Kidney epithelial cell (primary cell): ENCODE results near the gene TPMT. TPM values are rescaled to one million over a fixed set of nuclear protein-coding genes. Genes with fewer than 3 reads are reported as not detected.

Experiments
- DNase-seq: peaks from one replicate; pipeline ENCODE4 v3.0.0-alpha.2; 2010; ENCODE audit warnings: low read depth
- H3K27me3 ChIP-seq: 2 replicates; pipeline ENCODE4 v1.6.0; 2011; ENCODE audit warnings: low read length; ENCODE audit not compliant: control insufficient read depth, insufficient read depth
- H3K36me3 ChIP-seq: 2 replicates; pipeline ENCODE4 v1.5.1; 2011; ENCODE audit warnings: low read length; ENCODE audit not compliant: control insufficient read depth, insufficient read depth
- H3K4me3 ChIP-seq: 2 replicates; pipeline ENCODE4 v1.5.1; 2011; ENCODE audit warnings: low read depth, mild to moderate bottlenecking, control low read depth, low read length
- total RNA-seq: library from RNA; depleted of rRNA; stranded (reverse); fragments of >200 nt; gene quantifications from 2 replicates; pipeline ENCODE4 v1.2.3, GENCODE V29; 2015
- TF ChIP-seq, protein P1 (sequence below): IDR thresholded peaks from 2 replicates; pipeline ENCODE4 v1.5.1; 2011; ENCODE audit warnings: mild to moderate bottlenecking, moderate library complexity, low read length, control low read depth, inconsistent platforms; ENCODE audit not compliant: insufficient read depth, poor library complexity, severe bottlenecking

Gene TPMT
- total RNA-seq: 12.4 and 14.9 TPM in 2 replicates

DNA sequence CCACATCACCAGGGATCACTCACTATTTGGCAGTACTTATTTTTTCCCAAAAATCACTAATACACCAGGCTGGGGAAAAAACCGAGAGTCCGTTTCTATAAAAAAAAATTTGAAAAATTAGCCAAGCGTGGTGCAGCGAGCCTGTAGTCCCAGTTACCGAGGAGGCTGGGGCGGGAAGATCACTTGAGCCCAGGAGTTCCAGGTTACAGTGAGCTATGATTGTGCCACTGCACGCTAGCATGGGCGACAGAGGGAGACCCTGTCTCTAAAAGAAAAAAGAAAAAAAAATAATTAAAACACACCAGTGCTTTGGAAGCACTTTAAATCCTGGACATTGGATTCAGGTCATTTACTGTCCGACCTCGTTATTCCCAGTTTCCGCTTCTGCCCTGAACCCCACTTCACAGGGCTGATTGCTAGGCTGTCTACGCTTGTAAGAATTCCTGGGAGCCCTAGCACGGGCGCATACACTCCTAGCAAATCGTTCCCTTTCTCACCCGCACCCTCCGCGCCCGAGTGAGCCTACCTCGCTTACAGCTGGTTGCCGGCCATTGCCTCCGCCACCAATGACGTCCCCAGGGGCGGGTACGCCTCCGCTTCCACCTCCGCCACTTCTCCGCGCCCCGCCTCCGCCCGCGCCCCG is at the start of gene TPMT:
TPMT (minus strand) TSS at position 571 of the 643 bp plus-strand sequence. CDS start 5,950 bp downstream, outside the sequence.
- no peak for DNase-seq

DNA sequence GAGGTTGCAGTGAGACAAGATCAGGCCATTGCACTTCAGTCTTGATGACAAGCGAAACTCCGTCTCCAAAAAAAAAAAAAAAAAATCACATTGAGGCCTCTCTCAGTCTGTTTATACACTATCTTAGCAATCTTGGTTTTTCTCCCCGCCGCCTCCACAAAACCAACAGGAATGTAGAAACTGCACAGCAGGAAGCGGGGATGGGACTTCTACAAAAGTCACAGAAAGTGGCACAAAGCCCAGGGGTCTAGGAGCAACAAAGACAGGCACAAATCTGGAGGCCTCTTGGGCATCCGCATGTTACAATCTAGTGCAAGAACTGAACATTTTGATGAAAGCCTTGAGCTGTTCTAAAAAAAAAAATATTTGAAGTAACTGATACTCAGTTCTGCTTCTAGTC is 48.9 kb upstream of the TPMT start:
- Histone ChIP-seq H3K36me3 (no peaks in the 10 kb centered on the region), H3K4me3 (no peak overlapping the region), H3K27me3 (no peaks in the 10 kb centered on the region)

More for the DNA sequence above, at the start of gene TPMT:
- Histone ChIP-seq H3K36me3 (no peaks in the 10 kb centered on the region), H3K27me3 (no peaks in the 10 kb centered on the region), H3K4me3 (peak within 1 kb of the TSS; percentile 86)
- TF ChIP-seq, protein P1, sequence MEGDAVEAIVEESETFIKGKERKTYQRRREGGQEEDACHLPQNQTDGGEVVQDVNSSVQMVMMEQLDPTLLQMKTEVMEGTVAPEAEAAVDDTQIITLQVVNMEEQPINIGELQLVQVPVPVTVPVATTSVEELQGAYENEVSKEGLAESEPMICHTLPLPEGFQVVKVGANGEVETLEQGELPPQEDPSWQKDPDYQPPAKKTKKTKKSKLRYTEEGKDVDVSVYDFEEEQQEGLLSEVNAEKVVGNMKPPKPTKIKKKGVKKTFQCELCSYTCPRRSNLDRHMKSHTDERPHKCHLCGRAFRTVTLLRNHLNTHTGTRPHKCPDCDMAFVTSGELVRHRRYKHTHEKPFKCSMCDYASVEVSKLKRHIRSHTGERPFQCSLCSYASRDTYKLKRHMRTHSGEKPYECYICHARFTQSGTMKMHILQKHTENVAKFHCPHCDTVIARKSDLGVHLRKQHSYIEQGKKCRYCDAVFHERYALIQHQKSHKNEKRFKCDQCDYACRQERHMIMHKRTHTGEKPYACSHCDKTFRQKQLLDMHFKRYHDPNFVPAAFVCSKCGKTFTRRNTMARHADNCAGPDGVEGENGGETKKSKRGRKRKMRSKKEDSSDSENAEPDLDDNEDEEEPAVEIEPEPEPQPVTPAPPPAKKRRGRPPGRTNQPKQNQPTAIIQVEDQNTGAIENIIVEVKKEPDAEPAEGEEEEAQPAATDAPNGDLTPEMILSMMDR: no peak

DNA sequence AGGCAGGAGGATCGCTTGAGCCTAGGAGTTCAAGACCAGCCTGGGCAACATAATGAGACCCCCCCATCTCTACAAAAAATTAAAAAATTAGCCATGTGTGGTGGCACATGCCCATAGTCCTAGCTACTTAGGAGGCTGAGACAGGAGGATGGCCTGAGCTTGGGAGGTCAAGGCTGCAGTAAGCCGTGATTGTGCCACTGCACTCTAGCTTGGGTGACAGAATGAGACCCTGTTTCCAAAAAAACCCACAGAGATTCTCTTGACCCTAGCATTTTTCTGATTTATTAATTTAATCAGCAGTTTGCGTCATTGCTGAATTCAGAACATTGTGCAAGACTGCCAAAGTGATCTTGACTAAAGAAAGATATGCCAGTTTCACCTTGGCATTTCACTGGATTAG is 37.1 kb upstream of the TPMT start:
- no peaks in the 10 kb centered on the region for H3K27me3 ChIP-seq
- no peaks in the 10 kb centered on the region for H3K36me3 ChIP-seq
- no peak for DNase-seq
- TF ChIP-seq, protein P1: no peak
- H3K4me3 ChIP-seq: no peak overlapping the region

More for the DNA sequence above, 48.9 kb upstream of the TPMT start:
- DNase-seq: no peak
- TF ChIP-seq, protein P1: no peak

DNA sequence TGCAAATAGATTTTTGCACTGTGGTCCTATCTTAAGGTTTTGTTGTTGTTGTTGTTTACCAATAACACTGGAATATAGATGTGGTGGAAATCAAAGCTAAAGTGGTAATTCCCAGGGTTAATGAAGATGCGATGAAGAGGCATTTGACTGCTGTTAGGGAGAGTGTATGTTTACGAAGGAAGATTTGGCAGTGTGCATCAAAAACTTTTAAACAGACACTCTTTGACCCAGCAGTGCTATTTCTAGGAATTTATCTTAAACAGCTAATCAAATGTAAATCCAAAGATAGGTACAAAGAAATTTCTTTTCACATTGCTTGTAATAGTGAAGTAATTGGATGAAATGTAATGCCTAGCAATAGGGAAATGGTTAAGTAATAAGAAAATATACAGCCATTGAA is 34.3 kb upstream of the TPMT start:
- no peaks in the 10 kb centered on the region for H3K27me3 ChIP-seq
- H3K36me3 ChIP-seq: no peaks in the 10 kb centered on the region
- no peak overlapping the region for H3K4me3 ChIP-seq
- TF ChIP-seq, protein P1: no peak
- DNase-seq: no peak

DNA sequence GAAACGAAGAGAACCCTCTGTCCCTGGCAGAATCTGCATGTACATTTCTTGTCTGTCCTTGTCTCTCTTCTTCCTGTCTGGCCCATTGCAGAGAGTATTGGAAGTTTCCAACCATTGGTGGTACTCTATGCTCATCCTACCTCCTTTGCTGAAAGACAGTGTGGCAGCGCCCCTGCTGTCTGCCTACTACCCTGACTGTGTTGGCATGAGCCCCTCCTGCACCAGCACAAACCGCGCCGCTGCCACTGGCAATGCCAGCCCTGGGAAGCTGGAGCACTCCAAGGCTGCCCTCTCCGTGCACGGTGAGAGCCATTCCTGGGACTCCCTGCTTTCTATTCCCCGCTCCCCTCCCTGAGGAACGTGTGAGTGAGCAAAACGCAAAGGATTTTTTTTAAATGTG is 32.8 kb upstream of the TPMT start:
- Histone ChIP-seq H3K36me3 (no peaks in the 10 kb centered on the region), H3K4me3 (no peak overlapping the region), H3K27me3 (no peaks in the 10 kb centered on the region)
- TF ChIP-seq, protein P1: no peak
- no peak for DNase-seq
